ENCODE data around the gene BNIP3. TPM values are rescaled to one million over a fixed set of nuclear protein-coding genes. Genes with fewer than 3 reads are reported as not detected.

BNIP3 gene
- total and polyA plus RNA-seq, 2 of the 13 experiments (the other 11 are each of a cell fraction or from before 2014, with no cell fraction given), result 73.7 to 223 TPM

GRCh38 chr10:131996466-131997365, 15.0 kb upstream of the BNIP3 start (continued):
- TF ChIP-seq AKAP8 (CRISPR knock-in tag; IDR thresholded peaks at IDR 0.05) (no peak), NRL (CRISPR knock-in tag; IDR thresholded peaks at IDR 0.05; ENCODE audit: borderline replicate concordance) (0 out of 2 replicates have a peak, but pooled peaks have one; percentile 31), ZNF597 (CRISPR knock-in tag; IDR thresholded peaks at IDR 0.05) (no peak), SETDB1 (CRISPR knock-in tag; IDR thresholded peaks at IDR 0.05; ENCODE audit: borderline replicate concordance) (0 out of 2 replicates have a peak, but pooled peaks have one; percentile 24), BCL3 (CRISPR knock-in tag; IDR thresholded peaks at IDR 0.05) (peak; percentile 77; the same call in 1 of the 2 replicates), ZNF225 (CRISPR knock-in tag; IDR thresholded peaks at IDR 0.05) (no peak), POLR2G (IDR thresholded peaks at IDR 0.05; ENCODE audit: low read depth, low read length) (no peak), MZF1 (CRISPR knock-in tag; IDR thresholded peaks at IDR 0.05; ENCODE audit: borderline replicate concordance) (no peak), CREB3 (CRISPR knock-in tag; IDR thresholded peaks at IDR 0.05) (no peak), DNMT1 (CRISPR knock-in tag; IDR thresholded peaks at IDR 0.05) (no peak), PRPF4 (IDR thresholded peaks at IDR 0.05; ENCODE audit: low read depth, low read length, poor library complexity, severe bottlenecking) (no peak), ZNF687 (CRISPR knock-in tag; IDR thresholded peaks at IDR 0.05) (peak; percentile 53), ZNF549 (CRISPR knock-in tag; IDR thresholded peaks at IDR 0.05) (no peak), ZNF572 (CRISPR knock-in tag; IDR thresholded peaks at IDR 0.05) (0 out of 2 replicates have a peak, but pooled peaks have one; percentile 61), ZSCAN25 (CRISPR knock-in tag; IDR thresholded peaks at IDR 0.05) (no peak), ZNF839 (CRISPR knock-in tag; IDR thresholded peaks at IDR 0.05; ENCODE audit: borderline replicate concordance) (no peak), ZNF749 (CRISPR knock-in tag; IDR thresholded peaks at IDR 0.05; ENCODE audit: borderline replicate concordance) (no peak), SP2 (CRISPR knock-in tag; IDR thresholded peaks at IDR 0.05) (0 out of 2 replicates have a peak, but pooled peaks have one; percentile 27), MTERF4 (CRISPR knock-in tag; IDR thresholded peaks at IDR 0.05) (peak; percentile 65; the same call in 1 of the 2 replicates), ZBTB7B (CRISPR knock-in tag; IDR thresholded peaks at IDR 0.05) (no peak)

Measured in HepG2 (cell line).